ENCODE measurements around the gene COLEC11.

GRCh38 chr2:3600256-3600855 lies 5.4 kb downstream of the COLEC11 start:
- TF ChIP-seq CTCF (IDR thresholded peaks at IDR 0.05; ENCODE audit: insufficient read depth, low read length, poor library complexity, severe bottlenecking) (no peak), EZH2phosphoT487 (conservative IDR thresholded peaks at IDR 0.05; ENCODE audit: low read length) (no peak)

All from SU-DHL-6 (cell line).